ENCODE data around the gene TMEM243. TPM values are rescaled to one million over a fixed set of nuclear protein-coding genes. Genes with fewer than 3 reads are reported as not detected.

Gene TMEM243
- 23.5 and 23.7 TPM in 2 replicates for total RNA-seq (2021)
- long read RNA-seq, transcript TMEM243-203 (5 exons, 1,273 nt), result major isoform, 54 of 113 reads
- long read RNA-seq, transcript TMEM243-201 (4 exons, 1,063 nt), result minor isoform, 33 of 113 reads
- long read RNA-seq, partial matches to known transcripts, result 0 of 113 reads
- long read RNA-seq, other reads (novel, unspliced or antisense), result 23 of 113 reads

GRCh38 chr7:87219545-87220025 lies at the start of gene TMEM243:
TMEM243 (minus strand) TSS chr7:87219732; CDS start chr7:87219503, 229 bp downstream.
- Mint-ChIP-seq H3K27me3 (ENCODE audit: low read depth) (no peaks in the 10 kb centered on the region), H3K4me3 (peak within 1 kb of the TSS; percentile 91 to 97), H3K9me3 (no peaks in the 10 kb centered on the region), H3K36me3 (ENCODE audit: insufficient read depth in 1 of 3, low read depth in 3 of 3) (peaks cover 0 to 17% (median 15%) of the 10 kb centered on the region in 3 experiments; a peak in 5 of 7 replicates), H3K27ac (peak within 1 kb of the TSS in 2 of 3 experiments; percentile 82 to 91; a peak in 4 of 7 replicates), H3K4me1 (peaks cover 20 to 23% of the 10 kb centered on the region in 2 experiments)
- Histone ChIP-seq H3K27ac (ENCODE audit: insufficient read length, low read depth, low read length) (no peak within 1 kb of the TSS), H4K91ac (ENCODE audit: insufficient read length, low read depth, low read length) (no peak within 1 kb of the TSS), H4K8ac (replicated peaks; ENCODE audit: insufficient read length, low read depth, low read length) (no peak within 1 kb of the TSS), H4K5ac (ENCODE audit: insufficient read length, low read depth, low read length) (no peak within 1 kb of the TSS), H2BK12ac (ENCODE audit: insufficient read length, low read depth, low read length) (no peak within 1 kb of the TSS), H2BK5ac (ENCODE audit: insufficient read length, low read length) (no peak within 1 kb of the TSS), H2BK120ac (ENCODE audit: low read depth, low read length, poor library complexity, severe bottlenecking) (no peak within 1 kb of the TSS), H3K79me2 (ENCODE audit: insufficient read depth, low read length) (peaks cover 5% of the 10 kb centered on the region; the same call in 1 of the 2 replicates), H2BK15ac (ENCODE audit: low read depth, low read length) (no peak within 1 kb of the TSS), H3T11ph (ENCODE audit: low read length) (no peak within 1 kb of the TSS), H3K9me3 (ENCODE audit: control insufficient read depth, low read depth, low read length) (no peaks in the 10 kb centered on the region), H3K4ac (ENCODE audit: low read depth, low read length) (no peak within 1 kb of the TSS), H3K14ac (ENCODE audit: insufficient read depth, low read length) (peak within 1 kb of the TSS; percentile 77), H3K4me1 (ENCODE audit: insufficient read depth, low read length) (0 out of 2 replicates have a peak, but pooled peaks cover 2% of the 10 kb centered on the region), H2AFZ (ENCODE audit: low read length) (peak within 1 kb of the TSS; percentile 80), H3K9ac (ENCODE audit: extremely low read depth, insufficient read length, low read length) (peak within 1 kb of the TSS; percentile 81), H3K79me1 (ENCODE audit: insufficient read depth, low read depth, low read length, poor library complexity, severe bottlenecking) (no peaks in the 10 kb centered on the region), H3K23ac (ENCODE audit: insufficient read length, low read depth, low read length) (no peak within 1 kb of the TSS), H3K27me3 (ENCODE audit: insufficient read depth, low read length) (peaks cover 7% of the 10 kb centered on the region; the same call in 1 of the 2 replicates), H2BK20ac (ENCODE audit: low read depth, low read length, poor library complexity, severe bottlenecking) (no peak within 1 kb of the TSS), H3K23me2 (ENCODE audit: insufficient read length, low read depth, low read length, poor library complexity, severe bottlenecking) (peaks cover 17% of the 10 kb centered on the region), H2AK5ac (ENCODE audit: insufficient read length, low read length) (no peak within 1 kb of the TSS), H4K20me1 (ENCODE audit: control insufficient read depth, insufficient read depth, insufficient read length) (no peaks in the 10 kb centered on the region), H3K18ac (ENCODE audit: insufficient read length, low read depth, low read length) (peak within 1 kb of the TSS; percentile 81), H3K4me2 (ENCODE audit: insufficient read depth, insufficient read length, low read length) (peak within 1 kb of the TSS; percentile 96), H3K56ac (ENCODE audit: insufficient read length, low read depth, low read length) (no peak within 1 kb of the TSS)
- DNase-seq, result peak; percentile 53
- WGBS (ENCODE audit: extremely low coverage, insufficient read length, low lambda C conversion rate), result no CpG with 5 or more reads among the region's 41 CpGs
- TF ChIP-seq CTCF (conservative IDR thresholded peaks at IDR 0.05), result no peak; the same call in 2 of the 3 replicates
